B cell (primary cell): ENCODE data around the gene TFF1.

Source experiments
- CTCF ChIP-seq: fragments of 200-600 bp; IDR thresholded peaks from one replicate; pipeline ENCODE4 v1.8.0; 2022; ENCODE audit warnings: antibody characterized with exemption, mild to moderate bottlenecking
- EZH2 ChIP-seq: IDR thresholded peaks from 2 replicates; pipeline ENCODE4 v1.6.1; 2012; ENCODE audit warnings: borderline replicate concordance, low read depth, mild to moderate bottlenecking, moderate library complexity, low read length; ENCODE audit not compliant: insufficient read depth, poor library complexity, severe bottlenecking

- TF ChIP-seq CTCF, result no peak
- TF ChIP-seq EZH2, result no peak
These were observed 29.0 kb upstream of the TFF1 start for GRCh38 chr21:42395302-42395701.
